Activated CD4-positive, alpha-beta T cell treated with anti-CD3 and anti-CD28 coated beads, Interleukin-2, amount 50 U/mL, for 48 hours (primary cell): ENCODE data around the gene GATD1.

Experiments
- DNase-seq, 2 experiments: peaks; one replicate each; pipeline ENCODE4 v3.0.0-alpha.2; 2020

Gene GATD1

DNA sequence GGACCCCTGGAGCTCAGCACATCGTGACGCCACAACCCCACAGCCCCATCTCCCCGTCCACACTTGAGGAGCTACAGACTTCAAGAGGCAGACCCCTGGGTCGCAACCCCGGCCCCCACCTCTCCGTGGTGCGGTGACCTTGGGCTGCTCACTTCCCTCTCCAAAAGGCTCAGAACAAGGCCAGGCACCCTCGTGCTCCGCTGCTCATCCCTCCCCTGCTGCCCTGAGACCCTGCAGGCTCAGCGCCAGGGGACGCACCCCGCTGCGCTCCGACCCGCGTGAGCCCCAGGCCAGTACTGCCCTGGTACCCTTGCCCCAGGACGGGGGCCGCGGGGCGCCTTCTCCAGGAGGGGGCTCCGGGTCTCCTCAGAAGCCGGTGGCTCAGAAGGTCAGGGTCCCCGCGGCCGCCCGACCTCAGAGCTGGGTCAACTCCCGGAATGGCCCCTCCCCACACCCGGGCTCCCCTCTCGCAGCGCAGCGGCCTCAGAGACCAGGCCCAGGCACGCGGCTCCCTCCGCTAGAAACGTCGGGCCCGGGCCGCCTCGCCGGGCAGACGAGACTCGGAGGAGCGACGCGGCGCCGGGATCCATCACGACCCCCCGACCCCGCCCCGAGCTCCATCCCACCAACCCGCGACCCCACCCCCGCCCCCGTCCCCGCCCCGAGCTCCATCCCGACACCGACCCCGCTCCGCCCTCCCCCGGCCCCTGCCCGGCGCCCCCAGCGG is 563 bp downstream of the GATD1 start:
- peak; percentile 31 to 47 for DNase-seq

DNA sequence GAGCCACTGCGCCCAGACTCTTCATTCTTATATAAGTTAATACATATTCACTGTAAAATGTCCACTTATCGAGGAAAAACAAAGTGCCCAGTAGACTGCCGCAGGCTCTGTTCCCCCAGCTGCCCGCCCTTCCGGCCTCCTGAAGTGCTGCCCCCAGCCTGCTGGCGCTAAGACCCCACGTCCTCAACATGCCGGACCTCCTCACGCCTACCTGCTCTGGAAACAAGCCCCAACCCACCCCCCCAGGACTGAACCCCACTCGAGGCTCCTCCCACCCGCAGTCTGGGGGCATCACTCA is 1.1 kb downstream of the GATD1 start:
- no peak for DNase-seq

DNA sequence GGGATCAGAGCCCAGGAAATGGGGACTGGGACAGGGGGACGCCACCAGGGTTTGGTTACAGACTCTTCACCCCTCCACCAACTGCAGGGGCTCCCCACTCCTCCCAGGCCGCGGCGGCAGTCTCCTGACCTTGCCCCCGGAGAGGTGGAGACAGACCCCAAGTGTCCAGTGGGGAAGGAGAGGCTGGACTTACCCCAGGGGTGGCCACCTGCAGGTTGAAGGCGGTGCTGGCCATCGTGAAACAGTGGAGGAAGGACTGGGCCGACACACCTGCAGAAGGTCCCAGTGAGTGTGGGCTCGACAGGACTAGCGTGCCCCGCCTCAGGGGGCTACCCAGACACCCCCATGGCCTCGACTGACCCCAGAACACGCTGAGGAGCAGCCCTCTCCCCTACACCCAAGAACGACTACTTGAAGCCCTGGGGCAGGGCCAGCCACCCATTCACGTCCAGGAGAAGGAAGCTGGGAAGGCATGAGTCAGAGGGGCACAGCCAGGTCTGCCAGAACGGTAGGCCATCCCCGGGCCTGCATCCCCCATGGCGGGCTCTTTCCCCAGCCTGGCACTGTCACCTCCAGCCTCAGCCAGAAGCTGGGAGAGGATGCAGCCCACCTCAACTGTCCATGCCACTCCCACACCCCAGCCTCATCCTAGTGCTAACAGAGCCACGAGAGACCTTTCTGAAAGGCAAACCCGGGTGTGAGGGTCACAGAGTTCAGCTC is 2.3 kb downstream of the GATD1 start:
- no peak for DNase-seq

DNA sequence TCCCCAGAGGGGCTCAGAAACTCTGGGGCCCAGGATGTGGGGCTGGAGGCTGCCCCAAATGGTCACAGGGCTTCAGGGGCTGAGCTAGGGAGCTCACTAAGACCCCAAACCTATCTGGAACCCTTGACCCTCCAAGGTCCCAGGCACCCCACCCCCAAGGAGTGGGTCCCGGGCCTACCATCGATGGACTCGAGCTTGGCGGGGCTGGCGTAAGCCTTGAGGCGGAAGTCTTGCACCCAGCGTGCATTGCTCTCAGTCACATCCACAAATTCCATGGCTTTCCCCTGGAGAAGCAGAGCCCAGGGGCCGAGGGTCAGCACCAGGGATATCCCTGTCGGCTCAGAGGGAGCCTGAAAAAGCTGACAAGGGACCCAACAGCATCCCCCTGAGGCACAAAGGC is 3.5 kb downstream of the GATD1 start:
- DNase-seq: no peak

DNA sequence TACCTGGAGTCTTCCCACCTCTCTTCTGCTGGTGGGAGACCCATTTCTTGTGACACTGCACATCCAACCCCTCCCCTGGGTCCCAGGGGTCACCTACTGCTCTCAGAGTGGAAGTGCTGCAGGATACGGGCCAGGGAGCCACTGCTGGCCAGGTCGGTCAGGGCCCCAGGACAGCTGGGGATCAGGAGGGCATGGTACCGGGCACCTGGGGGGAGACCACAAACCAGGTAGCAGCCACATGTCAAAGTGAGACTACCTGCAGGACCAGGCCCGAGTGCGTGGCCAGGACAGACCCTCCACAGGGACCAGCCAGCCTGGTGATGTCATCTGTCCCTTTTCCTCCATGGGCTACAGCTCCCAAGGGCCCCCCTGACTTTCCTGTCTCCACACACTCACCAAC is 3.9 kb downstream of the GATD1 start:
- DNase-seq: no peak

DNA sequence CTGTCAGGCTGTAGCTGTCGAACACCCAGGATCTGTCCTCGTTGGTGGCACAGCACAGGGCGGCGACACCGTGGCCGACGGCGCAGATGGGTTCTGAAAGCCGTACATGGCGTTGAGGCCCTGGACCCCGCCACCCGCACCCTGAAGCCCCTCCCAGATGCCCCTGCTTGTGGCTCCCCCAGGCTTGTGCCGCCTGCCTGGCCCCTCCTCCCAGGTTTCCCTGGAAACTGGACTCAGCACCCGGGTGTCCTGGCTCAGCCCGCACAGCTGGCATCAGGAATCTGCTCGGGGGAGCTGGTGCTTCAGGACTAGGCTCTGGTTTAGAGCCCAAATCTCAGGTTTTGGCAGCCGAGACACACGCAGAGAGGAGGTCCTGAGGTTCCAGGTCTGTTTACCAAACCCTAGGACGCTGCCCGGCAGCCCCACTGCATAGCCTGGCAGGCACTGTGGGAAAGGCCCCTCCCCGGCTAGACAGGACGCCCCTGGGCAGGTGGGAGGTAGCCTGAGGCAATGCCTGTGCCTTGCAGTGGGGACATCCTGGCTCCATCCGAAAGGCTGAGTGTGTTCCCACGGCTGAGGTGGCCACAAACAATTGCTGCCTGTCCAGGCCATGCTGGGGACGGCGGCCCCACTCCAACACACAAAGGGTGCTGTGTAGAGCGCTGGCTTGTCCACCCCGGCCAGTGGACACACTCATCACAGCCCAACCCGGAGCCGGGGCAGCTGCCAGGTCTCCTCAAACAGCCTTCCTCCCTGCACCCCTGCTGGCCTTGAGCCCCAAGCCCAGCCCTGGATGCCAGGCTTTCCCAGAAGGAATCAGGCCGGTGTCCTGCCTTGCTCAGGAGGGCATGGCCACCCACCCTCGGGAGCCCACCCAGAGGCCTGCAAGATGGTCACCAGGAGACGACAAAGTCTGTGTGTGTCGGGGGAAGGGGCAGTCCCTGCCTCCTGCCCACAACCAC is 4.6 kb downstream of the GATD1 start:
- DNase-seq: no peak

DNA sequence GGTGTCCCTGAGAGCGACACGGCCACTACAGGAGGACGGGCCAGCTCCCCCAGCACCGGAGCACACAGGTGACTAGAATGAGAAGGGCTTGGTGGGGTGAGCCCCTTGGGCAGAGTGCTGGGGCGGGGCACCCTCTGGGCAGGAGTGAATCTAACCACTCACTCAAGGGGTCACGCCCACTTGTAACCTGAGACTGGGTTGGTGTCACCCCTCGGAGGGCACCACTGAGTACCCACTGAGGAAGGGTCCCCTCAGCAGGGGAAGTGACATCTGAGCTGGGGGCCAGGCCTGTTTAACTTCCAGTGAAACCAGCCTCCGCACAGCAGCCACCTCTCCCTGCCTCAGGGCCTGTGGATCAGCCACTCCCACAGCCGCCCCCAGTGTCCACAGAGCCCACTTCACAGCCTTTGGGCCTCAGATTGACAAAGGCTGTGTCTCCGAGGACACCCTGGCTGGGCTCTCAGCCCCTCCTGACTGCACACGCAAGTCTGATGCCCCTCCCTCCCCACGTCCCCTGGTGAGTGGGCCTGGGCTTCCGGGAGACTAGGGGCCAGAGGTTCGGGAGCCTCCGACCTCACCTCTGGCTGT is 5.6 kb downstream of the GATD1 start:
- DNase-seq: no peak

DNA sequence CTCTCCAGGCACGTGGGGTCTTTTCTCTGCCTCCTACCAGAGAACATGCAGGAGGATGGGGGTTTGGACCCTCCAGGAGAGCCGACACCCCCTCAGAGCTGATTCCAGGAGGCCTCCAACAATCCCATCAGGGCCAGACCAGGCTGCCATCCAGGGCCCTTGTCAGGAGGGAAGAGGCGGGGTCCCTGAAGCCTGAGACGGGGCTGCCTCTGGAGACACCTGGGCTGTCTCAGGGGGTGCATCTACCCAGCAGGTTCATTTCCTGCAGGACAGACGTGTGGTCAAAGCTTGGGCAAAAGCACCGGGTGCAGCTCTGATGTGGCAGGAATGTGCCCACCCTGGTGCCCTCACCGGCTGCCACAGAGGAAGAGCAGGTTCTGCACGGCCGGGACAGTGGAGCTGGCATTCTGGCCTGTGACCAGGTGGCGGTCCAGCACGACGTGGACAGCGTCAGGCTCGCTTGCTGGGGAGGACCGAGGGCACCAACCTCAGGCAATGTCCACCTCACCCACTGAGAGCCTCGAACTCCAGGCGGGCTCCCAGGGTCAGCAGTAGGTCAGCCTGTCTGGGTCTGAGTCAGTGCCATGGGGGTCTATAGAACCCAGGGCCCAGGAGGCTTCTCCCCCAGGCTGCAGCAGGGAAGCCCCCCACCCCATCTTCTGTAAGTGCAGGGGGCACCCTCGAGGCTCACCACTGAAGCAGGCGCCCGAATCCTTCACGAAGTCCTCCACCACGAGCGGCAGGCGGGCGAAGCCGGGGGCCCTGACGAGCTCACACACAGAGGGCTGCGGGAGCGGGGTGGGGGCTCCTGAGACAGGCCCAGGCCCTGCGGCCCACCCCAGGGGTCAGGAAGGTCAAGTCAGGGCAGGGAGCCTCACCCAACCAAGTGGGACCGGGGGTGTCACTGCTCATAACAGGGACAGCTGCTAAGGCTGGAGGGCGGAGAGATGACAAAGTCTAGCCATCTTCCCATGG is 6.4 kb downstream of the GATD1 start:
- DNase-seq: no peak

DNA sequence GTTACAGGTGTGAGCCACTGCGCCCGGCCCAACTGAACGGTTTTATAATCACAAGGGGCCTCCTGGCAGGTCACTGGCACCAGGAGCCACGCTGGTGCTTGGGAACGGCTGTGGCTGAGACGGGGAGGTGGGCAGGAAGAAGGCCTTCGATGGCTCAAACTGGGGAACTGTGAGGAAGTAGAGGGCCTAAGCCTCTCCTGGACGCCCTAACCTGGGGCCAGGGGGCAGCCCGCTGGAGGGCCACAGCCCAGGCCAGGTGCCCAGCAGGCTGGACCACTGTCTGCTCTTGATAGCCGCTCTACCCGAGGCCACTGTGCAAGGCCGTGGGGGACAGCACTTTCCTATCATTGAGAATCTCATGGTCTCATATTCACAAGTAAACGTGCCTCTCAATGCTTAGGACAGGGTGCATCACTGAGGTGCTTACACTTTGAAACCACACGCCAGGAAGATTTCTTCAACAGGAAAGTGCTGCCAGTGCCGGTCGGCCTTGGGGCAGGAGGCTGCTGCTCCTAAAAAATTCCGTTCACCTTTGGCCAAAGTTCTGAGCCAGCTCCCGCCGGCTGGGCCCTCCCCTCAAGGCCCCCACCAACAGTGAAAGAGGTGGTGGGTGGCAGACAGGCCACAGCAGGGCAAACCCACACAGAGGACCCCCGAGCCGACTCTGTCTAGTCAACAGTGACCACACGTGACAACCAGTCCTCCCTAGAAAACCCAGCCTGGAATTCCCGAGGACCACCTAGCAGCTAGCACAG is 7.2 kb downstream of the GATD1 start:
- no peak for DNase-seq

DNA sequence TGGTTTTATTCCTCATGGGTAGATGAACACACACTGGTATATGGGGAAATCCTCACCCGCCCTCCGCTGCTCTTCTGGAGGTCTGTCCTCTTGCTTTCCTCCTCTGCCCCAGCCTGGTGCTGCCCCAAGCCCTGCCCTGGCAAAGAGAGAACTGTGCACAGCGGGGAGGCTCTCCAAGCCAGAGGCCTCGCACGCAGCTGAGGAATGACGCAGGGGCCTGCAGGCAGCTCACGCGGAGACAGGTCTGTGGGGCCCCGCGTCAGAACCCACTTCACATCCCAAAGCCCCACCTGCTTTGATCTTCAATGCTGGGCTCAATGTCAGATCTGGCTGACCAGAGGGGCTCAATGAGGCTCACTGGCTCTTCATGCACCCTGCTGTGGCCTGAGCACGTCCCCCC is 10.0 kb downstream of the GATD1 start:
- no peak for DNase-seq

DNA sequence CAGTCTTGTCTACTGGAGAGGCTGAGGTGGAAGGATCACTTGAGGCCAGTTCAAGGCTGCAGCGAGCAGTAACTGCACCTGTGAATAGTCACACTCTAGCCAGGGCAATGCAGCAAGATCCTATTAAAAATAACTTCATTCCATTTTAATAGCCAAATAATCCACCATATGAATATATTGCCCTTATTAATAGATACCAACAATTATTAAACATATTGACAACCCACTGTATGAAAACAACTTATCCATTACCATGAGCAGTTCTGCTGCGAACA is 10.4 kb downstream of the GATD1 start:
- DNase-seq: no peak

DNA sequence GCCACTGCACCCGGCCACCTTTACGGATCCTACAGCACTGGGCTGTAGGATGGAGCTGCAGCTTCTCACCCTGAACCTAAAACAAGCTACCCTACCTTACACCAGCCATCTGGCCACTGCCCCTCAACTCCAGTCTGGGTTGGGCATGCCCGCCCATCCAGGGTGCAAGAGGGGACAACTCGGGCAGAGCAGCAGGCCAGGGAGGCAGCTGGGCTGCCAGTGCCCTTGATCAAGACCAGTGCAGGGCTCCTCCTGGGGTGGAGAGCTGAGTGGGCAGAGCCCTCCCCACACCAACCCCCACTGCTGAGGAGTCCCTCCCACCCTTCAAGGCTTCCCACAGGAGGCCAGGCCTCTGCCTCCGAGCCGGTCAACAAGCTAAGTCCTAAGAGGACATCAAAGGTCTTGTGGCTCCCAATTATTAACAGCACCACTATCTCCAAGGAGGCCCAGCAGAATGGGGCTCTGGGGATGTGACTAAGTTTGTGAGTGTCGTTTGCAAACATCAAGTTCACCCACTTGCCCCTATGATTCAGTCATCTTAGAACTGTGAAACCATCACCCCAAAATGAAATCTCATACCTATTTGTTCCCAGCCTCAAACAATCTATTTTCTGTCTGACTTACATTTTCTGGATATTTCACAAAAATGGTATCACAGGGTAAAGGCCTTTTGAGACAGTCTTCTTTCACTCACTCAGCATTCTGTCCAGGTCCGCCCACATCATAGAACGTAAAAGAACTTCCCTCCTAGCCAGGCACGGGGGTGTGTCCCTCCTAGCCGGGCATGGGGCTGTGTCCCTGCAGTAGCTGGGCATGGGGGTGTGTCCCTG is 11.0 kb downstream of the GATD1 start:
- no peak for DNase-seq

DNA sequence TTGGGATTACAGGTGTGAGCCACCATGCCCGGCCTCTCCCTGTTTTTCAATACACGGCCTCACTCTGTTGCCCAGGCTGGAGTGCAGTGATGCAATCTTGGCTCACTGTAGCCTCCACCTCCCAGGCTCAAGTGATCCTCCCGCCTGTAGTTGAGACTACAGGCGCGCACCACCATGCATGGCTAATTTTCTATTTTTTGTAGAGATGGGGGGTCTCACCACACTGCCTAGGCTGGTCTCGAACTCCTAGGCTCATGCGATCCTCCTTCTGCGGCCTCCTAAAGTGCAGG is 11.5 kb downstream of the GATD1 start:
- no peak for DNase-seq

DNA sequence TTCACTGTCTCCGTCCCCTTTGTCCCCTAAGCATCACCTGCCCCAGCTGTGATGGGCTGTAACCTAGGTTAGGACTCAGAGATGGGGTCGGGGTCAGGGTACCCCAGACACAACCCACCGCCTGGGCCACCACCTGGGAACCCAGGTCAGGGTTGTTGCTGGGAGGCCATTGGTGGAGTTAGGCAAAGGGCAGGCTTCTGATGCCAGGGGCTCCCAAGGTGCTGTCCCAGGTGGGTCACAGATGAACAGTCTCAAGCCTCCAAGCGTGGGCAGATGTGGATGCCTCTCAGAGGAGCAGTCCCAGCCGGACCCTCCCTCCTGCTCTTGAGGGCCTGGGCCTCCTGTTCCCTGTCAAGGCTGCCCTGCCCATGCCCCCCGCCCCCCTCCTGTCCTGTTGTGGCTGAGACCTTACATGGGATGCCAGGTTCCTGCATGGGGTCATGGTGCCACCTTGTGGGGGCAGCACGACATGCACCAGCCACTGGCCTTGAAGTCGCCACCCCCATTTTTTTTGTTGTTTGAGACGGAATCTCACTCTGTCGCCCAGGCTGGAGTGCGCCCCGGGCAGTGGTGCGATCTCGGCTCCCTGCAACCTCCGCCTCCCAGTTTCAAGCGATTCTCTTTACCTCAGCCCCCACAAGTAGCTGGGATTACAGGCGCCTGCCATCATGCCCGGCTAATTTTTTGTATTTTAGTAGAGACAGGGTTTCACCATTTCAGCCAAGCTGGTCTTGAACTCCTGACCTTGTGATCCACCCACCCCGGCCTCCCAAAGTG is 12.1 kb downstream of the GATD1 start:
- DNase-seq: peak; percentile 55 to 71

DNA sequence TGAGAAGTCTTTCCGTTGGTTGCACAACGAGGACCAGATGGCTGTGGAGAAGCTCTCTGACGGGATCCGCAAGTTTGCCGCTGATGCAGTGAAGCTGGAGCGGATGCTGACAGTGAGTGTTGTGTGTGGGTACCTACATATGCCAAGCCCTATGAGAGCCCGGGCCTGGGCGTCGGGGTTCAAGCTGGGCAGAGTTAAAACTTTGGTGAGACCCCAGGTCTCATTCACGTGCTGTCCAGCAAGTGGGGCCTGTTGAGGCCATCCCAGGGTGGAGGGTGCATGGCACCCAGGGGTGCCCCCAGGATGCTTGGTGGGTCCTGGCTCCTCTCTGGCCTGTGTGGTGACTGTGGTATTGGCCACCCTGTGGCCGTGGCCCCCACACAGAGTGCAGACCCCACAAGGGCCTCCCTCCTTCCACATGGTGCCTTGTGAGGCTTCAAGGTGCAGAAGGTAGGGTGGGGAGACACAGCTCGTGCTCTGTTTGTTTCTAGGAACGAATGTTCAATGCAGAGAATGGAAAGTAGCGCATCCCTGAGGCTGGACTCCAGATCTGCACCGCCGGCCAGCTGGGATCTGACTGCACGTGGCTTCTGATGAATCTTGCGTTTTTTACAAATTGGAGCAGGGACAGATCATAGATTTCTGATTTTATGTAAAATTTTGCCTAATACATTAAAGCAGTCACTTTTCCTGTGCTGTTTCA is 12.8 kb downstream of the GATD1 start:
- no peak for DNase-seq

DNA sequence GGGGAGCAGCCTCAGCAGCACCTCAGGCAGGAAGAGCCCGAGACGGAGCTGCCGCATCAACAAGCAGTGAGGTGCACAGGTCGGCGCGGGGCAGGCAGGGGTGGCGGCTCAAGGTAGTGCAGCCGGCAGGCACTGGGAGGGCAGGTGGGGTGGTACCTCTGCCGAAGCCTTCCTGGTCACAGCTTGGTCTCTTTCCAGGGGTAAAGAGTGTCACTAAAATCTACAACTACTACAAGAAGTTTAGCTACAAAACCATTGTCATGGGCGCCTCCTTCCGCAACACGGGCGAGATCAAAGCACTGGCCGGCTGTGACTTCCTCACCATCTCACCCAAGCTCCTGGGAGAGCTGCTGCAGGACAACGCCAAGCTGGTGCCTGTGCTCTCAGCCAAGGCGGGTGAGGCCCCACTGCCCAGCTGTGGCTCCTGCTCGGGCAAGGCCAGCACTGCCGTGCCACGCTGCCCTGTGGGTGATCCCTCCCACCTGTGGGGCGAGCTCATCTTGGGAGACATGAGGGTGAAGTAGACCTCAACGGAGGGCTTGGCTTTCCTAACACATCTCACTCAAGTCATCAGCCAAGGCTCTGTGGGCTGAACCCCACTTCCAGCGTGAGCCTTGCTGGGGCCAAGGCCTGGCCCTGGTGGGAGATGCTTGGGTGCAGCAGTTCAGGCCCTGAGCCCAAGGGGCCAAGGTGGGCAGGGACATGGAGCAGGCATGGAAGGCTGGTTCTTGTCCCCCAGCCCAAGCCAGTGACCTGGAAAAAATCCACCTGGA is 13.6 kb downstream of the GATD1 start:
- DNase-seq: no peak

DNA sequence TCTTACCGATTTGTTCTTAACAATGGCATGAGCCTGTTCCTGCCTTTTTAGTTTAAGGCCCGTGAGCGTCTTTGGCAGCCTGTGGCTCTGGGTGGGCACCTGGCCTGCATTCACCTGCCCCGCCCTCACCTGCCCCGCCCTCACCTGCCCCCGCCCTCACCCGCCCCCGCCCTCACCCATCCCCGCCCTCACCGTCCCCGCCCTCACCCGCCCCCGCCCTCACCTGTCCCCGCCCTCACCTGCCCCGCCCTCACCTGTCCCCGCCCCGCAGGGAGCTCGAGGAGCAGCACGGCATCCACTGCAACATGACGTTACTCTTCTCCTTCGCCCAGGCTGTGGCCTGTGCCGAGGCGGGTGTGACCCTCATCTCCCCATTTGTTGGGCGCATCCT is 14.2 kb downstream of the GATD1 start:
- DNase-seq: no peak

DNA sequence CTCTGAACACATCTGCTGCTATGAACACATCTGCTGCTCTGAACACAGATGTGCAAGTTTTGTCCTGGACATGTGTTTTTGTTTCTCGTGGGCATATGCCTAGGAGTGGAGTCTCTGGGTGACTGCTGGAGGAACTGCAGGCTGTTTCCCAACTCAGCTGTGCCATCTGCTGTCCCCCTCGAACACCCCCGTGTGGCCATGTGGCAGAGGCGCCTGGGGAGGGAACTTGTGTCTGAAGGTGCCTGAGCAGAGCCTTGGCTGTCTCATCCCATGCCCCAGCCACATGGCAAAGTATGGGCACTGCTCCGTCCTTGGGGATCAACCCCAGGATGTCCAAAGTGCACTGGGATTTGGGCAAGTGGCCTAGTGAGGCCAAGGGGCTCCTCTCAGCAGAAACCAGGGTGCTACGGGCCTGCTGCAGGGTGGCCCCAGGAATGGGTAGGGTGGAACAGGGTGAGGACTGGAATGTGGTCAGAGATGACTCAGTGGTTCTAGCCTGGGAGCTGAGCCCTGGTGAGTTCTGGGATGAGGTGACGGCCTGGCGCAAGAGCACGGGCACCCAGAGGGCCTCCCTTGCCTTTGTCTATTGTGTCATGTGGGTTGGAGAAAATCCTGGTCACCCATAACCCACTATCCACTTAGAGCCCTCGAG is 14.7 kb downstream of the GATD1 start:
- peak in 1 of 2 experiments; percentile 36 for DNase-seq
